Neural progenitor cell (in vitro differentiated cells): Measurements from ENCODE around the gene TRIM31.

Source experiments
- EZH2phosphoT487 ChIP-seq: fragments of 200-600 bp; sonication (generic); IDR thresholded peaks from 2 replicates; pipeline ENCODE4 v1.6.1; 2017; ENCODE audit warnings: antibody characterized with exemption
- TF ChIP-seq, protein P1 (sequence below): fragments of 200-600 bp; sonication (generic); IDR thresholded peaks from 2 replicates; pipeline ENCODE4 v1.5.1; 2017; ENCODE audit warnings: antibody characterized with exemption, mild to moderate bottlenecking

DNA sequence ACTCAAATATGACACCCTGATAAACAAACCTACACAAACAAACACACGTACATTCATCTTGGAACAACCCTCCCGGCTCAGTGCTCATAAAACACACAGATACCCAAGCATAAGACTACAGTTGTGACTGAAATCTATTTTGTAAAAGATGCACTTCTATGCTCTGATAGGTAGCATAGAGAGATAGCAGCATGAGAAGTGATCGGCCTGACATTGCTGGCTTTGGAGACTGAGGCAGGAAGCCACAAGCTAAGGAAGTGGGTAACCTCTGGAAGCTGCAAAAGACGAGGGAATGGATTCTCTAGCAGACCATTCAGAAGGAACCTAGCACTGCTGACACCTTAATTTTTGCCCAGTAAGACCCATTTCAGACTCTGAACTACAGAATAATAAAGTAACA lies 35.7 kb downstream of the TRIM31 start:
- TF ChIP-seq, protein P1, sequence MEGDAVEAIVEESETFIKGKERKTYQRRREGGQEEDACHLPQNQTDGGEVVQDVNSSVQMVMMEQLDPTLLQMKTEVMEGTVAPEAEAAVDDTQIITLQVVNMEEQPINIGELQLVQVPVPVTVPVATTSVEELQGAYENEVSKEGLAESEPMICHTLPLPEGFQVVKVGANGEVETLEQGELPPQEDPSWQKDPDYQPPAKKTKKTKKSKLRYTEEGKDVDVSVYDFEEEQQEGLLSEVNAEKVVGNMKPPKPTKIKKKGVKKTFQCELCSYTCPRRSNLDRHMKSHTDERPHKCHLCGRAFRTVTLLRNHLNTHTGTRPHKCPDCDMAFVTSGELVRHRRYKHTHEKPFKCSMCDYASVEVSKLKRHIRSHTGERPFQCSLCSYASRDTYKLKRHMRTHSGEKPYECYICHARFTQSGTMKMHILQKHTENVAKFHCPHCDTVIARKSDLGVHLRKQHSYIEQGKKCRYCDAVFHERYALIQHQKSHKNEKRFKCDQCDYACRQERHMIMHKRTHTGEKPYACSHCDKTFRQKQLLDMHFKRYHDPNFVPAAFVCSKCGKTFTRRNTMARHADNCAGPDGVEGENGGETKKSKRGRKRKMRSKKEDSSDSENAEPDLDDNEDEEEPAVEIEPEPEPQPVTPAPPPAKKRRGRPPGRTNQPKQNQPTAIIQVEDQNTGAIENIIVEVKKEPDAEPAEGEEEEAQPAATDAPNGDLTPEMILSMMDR, result no peak
- TF ChIP-seq EZH2phosphoT487, result no peak
